Activated T-cell treated with anti-CD3 and anti-CD28 coated beads, Interleukin-2, amount 50 U/mL, for 48 hours (primary cell): ENCODE data around the gene CAMKMT.
"Not testable (repeated sequence)": the region's sequence is repeated elsewhere in the genome, so short reads cannot be mapped to it uniquely, and the experiment has no call there.

ENCODE experiments used
- DNase-seq, 2 experiments: peaks; one replicate each; pipeline ENCODE4 v3.0.0-alpha.2; 2020

The CAMKMT gene

DNA sequence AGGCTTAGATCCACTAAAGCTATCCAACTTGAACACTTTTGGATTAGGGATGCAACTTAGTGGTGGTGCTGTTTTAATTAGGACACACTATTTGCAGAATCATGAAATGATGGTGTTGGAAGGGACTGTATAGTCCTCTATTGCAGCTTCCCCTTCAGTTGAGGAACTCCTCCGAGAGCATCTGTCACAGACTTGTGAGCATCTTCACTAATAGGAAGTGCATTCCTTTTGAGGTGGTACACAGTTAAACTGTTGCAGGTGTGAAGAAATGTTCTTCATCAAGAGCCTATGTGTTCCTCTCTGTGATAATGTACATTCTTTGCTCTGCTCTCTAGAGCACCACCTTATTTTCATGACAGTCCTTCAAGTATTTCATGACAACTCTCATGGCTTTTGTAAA is 197.4 kb downstream of the CAMKMT start:
- DNase-seq: no peak

DNA sequence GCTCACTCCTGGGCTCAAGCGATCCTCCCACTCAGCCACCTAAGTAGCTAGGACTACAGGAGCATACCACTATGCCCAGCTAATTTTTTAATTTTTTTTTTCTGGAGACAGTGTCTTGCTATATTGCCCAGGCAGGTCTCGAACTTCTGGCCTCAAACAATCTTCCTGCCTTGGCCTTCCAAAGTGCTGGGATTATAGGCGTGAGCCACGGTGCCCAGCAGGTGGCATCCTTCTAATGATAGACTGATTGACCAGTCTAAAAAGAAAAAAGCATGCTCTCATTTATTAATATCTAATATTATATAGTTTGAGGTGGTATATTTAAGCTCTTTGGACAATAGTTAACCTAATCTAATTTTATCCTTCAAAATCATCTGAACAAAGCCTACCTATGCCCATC is 198.6 kb downstream of the CAMKMT start:
- peak in 1 of 2 experiments; percentile 26 for DNase-seq

GRCh38 chr2:44560941-44561340 is 199.2 kb downstream of the CAMKMT start:
- DNase-seq: no peak

DNA sequence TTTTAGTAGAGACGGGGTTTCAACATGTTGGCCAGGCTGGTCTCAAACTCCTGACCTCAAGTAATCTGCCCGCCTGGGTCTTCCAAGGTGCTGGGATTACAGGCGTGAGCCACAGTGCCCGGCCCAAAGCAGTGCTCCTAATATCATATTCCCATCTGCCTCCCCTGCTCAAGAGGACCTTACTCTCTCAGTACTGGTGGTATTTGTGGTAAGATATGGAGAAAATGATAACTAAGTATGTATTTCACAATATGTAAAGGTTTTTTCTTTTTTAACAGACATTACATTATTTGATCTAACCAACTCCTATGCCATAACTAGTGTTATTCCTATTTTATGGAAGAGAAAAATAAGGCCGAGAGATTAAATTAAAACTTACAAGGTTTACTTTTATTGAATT is 201.0 kb downstream of the CAMKMT start:
- no peak for DNase-seq

- DNase-seq: no peak
These were observed 203.0 kb downstream of the CAMKMT start for GRCh38 chr2:44564752-44565151.

GRCh38 chr2:44566059-44566458 is 204.3 kb downstream of the CAMKMT start:
- DNase-seq: no peak

DNA sequence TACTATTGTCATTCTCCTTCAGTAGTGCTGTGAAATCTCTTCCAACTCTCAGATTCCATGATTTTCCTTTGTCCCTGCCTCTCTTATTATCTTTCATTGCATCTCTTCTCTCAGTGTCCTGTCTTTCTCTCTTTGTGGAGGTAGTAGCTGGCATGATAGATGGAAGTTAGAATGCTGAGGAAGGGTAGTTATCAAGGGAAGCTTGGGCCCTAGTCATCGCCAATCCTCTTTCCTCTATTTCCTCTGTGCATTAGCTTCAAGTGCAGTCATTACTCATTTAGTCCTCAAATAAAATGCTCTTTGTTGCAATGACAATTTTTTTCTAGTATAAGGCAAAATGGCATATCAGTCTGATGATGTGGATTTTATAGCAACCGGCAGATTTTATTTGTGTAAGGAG is 207.7 kb downstream of the CAMKMT start:
- no peak for DNase-seq

DNA sequence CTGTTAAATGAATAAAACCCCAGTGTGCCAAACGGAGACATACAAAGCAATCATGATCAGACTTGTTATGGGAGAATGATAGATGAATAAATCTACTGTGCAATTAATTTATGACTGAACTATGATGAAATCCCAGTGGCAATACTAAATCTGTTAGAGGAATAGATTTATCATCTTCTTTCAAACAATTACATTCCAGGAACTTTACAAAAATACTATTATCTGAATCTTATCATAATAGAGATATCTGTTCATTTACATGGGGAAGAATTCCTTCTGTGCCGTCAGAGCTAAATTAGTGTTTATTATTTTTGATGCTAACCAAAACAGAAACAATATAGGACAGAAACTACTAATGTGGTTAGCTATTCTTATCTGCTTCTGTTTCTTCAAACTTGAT is 208.5 kb downstream of the CAMKMT start:
- DNase-seq: no peak

GRCh38 chr2:44570777-44571176 is 209.0 kb downstream of the CAMKMT start:
- no peak for DNase-seq

GRCh38 chr2:44572196-44572900 is 210.6 kb downstream of the CAMKMT start:
- DNase-seq: no peak

DNA sequence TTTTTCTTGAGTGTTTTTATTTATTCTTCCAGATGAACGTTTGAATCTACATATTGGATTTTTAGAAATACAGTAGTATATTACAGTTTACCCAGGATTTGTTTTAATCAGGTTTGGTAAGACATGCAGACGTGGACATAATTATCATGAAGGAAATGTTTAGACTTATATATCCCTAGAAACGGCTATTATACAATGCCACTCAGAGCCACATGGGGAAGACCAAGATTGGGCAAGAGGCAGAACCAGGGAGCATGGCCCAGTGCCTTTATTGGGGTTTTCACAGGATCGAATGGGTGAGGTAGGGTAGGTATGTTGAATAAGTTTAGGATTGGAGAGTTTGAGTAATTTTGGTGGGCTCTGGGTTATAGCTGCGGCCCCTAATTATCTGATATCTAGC is 212.2 kb downstream of the CAMKMT start:
- no peak for DNase-seq

DNA sequence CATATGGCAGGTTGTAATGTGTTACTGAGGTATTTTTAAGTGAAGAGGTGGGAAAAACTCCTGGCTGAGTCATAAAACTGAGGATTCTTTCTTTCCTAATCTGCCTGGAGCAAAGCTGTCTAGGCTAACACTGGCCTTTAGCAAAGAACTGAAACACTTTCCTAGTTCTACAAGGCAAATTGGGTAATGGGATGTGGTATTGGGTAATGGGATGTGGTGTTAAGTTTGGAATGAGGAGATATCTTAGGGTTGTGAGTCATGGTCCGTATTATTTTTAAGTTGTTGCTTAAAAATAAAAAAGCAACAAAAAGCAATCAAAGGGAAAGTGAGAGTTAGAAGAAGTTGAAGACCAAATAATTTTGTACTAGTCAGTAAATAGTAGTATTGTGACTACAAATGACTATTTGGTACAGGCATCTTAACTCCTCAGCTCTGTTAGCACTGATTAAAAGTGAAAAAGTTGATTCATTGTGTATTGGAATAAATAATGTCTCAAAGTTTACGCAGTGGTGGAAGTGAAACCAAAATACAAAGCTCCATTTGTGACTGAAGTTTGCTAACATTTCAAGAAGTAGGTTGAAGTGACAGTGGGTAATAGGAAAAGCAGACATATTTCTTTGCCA is 216.8 kb downstream of the CAMKMT start:
- DNase-seq: no peak

DNA sequence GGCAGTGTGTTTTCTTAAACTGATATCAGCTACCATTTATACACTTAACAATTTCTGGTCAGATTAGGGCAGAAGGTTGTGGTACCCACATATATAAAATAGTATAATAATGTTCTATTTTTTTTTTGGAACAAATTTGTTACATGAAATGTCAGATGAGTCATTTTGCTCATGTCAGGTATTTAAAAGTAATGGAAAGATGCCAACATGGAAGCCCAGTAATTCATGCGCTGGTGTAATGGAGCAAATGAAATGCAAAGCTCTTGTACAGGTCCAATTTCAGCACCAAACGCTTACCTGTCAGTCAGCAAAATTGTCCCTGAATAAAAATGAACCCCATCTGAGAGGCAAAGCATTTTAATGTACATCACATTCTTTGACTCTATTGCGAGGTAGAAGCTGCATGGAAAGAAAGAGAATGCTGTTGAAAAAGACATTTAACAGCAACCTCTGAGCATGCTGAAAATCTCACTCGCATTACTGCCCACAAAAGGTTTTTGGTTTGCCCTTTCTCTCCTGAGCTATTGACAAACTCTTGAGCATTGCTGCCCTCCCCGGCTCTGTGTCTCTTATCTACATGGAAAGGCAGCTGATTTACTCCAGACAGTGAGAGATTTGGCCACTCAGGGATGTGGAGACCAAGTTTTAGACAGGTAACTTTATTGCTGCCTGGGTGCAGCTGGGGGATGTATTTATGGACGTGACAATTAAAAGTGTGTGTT is 217.5 kb downstream of the CAMKMT start:
- no peak for DNase-seq

DNA sequence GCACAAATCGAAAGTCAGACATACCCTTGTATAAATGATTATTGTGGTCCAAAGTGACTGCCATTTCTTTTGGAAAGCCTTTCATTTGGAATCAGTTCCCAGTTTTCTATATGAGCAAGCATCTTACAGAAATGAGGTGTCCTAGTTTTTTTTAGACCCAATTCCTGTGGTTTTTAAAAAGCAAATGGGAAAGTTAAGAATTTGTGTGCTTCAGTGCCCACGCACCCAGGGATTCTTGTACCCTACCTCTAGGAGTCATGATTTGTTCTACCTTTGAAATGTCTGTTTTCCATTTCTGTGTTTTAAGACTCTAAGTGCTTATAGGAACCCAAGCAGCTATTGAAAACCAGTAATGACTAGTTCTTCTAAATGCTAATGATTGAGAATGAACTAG is 218.1 kb downstream of the CAMKMT start:
- DNase-seq: no peak

DNA sequence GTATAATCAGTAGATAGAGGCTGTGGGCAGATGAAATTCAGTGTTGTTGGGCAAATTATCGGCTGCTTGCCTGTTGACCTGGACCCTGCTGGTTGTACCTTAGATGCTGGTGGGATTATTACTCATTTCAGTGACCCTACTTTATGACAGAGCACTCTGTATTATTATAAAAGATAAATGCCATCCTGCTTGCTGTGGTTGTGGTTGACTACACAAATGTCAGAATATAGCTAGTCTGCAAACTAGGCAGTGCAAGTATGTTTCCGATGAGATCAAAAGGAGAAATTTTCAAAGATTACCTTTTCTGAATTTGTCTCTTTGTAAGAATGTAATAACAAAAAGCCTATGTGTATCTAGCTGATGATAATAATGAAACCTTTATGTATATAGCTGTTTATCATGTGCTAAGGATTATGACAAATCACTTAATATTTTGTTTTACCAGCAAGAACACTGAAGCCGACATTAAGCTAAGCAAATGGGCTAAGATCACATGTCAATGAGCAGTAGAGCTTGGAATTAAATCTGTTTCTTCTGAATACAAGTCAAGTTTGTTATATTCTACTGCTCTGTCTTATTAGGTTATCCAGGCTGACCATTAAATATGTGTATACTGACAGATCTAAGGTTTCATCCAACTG is 219.2 kb downstream of the CAMKMT start:
- DNase-seq: no peak

DNA sequence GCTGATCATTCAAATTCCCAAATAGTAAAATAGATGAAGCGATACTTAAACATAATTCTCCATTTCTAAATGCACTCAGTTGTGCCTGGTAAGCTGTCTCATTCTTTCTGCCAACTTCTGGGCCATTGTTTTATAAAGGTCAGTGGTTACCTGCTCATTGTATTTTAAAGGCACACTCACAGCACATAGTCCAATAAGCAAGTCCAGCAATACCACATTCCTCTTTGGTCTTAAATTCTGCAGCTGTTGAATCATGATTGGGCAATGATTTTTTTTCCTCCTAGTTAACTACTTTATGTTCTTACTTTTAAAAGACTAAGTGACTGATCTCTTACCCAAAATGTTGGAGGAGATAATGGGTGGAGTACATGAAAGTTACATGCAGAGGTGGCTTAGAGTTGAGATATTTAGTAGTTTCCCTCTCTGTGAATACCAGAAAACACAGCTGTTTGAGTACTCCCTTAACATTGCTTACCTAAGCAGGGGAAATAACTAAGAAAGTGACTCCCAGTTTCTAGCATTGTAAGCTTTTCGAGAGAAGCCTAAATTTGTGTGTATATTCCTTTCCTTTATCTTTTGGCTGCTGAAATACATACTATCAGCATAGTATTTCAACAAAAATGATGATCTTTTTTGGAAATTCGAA is 220.7 kb downstream of the CAMKMT start:
- DNase-seq: no peak

- not testable (repeated sequence) for DNase-seq
These were observed 233.9 kb downstream of the CAMKMT start for GRCh38 chr2:44595615-44596014.

DNA sequence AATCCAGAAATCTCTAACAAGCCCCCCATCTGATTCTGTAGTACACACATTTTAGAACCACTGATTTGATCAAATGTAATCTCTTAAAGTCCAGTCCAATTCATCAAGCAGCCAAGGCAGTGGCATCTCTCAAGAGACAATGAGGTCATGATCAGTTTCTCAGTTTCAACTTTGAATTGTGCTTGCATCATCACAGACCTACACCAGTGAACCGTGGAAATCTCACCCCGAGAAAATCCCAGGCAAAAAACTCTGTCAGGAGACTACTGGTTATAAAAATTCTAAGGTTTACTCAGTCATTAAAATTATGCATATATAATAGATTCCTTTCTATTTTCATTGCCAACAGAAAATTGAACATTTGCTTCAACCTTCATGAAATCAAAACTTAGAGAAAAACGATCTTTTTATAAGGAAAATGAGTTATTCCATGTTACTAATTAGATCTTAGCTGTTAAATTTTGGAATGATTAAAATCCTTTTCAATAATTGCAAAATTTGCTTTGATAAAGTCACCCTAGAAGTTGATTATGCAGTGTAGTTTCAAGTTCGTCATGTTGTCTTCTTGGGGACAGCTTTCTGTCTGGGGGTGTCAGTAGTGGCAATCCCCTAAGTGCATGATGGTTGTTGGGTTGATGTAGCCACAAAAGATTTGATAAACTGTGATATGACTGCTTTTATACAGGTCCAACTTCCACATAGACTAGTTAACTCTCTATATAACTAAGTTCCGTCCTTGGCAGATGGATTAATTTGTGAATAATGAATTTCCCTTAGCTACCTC is 235.0 kb downstream of the CAMKMT start:
- no peak for DNase-seq

GRCh38 chr2:44598330-44599119 is 236.8 kb downstream of the CAMKMT start:
- no peak for DNase-seq

DNA sequence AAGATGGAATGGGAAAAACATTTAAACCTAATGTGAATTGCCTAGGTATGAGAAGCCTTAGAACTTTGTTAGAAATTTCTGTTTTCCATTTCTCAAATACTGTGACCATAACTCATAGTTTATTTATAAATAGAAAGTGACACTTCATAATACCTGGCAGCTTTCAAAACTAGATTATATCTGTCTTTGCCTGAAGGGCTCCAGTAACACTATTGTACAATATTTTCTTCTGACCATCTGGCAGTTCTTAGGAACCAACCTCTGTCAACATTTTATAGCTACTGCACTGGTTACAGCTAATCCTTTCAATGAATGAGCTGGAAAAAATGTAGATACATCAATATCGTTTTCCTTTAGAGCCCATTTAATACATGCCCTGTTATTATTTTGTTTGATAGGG is 237.4 kb downstream of the CAMKMT start:
- DNase-seq: no peak

GRCh38 chr2:44602446-44602845 is 240.7 kb downstream of the CAMKMT start:
- no peak for DNase-seq

DNA sequence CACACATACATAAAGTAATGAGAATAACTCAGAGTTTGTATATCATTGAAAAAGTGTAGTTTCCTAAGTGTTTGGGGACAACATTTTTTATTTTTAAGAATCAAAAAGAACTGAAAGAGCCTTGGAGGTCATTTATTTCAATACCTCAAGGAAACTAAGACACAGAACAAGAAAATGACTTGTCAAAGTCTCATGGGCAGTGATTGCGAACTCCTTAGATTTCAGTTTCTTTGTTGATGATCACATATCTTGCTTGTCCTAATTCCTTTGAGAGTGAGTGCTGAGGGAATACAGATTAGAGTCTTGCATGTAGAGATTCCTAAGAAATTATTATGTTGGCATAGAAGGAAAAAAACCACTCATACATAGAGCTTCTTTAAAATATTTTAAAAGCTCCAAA is 243.8 kb downstream of the CAMKMT start:
- no peak for DNase-seq
